NCI-H2227 treated with DMSO at 0.1 percent for 48 hours (cell line): ENCODE results near the gene KCTD1.

Experiments used
- DNase-seq: peaks from one replicate; lab custom pipeline; 2025; lab: John Stamatoyannopoulos, UW

The KCTD1 gene

DNA sequence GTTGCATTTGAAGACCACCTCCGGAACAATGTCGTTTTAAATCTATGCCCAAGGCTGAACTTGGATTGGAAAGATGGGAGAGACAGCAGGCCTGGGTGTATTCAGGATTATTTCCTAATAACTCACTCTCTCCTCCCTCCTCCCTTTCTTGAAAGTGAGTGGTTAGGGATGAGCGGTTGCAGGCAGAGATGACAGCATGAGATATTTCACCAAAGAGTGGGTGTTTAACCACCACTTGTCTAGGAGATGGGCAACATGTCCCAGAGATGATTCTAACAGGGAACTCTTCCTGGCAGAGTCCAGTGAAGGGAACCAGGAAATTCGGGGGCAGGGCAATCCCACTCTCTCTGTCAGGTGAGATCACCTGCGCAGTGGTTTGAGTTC is 123.2 kb downstream of the KCTD1 start:
- no peak for DNase-seq

DNA sequence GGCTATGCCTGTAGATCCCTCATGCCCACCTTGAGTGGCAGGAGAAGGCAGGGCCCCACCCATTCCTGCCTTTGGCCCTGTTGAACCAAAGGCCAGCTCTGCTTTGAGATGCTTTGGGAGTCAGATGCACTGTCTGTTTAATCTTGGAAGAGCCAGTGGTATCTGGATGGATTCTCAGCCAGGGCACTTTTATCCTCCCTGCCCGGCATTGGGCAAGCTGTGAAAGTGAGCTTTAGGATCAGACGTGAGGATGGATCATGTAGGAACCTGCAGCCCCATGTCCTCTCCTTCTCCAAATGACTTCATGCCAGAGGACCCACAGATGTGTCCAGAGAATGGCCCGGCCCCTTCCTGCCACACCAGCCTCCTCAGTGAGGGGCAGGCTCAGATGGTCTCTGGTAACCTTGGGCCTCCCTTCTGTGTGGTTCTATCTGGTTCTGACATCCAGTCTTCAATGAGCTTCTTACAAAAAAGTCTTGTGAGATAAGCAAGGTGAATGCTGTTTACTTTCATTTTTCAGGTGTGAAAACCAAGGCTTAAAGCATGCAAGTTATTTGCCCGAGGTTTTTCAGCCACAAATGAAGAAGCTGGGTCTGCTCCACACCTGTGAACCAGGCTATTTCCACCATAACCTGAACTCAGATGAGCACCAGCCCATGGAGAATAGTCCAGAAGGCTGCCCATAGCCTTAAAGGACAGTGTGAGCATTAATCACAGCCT is 123.8 kb downstream of the KCTD1 start:
- DNase-seq, result no peak

DNA sequence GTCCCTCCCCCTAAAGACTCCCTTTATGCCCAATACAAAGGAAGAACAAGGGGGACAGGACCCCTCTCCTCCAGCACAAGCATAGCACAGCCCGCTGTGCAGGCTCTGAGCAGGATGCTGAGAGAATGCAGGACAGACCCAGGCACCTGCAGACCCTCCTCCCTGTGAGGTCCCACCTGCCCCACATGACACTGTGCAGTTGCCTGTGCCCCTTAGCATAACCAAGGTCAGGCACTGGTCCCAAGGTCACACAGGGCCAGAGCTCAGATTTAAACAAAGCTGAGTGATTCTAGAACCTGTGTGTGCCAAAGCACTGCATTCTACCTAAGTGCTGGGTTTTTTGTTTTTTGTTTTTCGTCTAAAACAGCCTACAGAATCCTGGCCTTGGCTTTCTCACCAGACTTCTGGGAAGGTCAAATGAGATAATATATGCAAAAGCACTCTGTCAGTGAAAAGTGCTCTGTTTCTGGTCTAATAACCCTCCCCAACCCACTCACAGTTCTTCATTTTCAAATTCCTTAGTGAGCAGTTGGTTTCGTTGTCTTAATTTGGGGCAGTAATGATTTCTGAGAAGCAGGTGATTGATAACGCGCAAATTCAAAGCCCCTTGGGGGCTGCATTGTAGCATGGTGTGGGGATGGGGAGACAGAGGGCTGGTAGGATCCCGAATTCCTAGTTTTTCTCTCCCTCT is 125.7 kb downstream of the KCTD1 start:
- DNase-seq, result no peak

DNA sequence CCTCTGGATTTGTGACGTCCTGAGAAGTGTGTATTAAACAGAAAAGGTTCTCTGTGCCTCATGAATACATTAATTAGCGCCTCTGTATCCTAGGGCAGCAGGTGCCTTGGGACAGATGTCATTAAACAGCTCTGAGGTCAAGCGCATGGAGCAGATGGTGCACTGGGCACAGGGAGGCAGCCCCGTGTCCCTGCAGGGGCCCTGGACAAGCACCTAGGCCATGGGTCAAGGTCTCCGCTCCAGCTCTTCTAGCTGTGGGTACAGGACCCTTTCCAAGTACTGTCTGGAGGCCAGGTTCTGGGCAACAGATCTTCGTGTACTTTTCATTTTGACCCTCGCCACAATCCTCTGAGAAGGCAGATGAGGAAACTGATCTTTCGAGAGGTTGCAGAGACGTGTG is 126.4 kb downstream of the KCTD1 start:
- no peak for DNase-seq

DNA sequence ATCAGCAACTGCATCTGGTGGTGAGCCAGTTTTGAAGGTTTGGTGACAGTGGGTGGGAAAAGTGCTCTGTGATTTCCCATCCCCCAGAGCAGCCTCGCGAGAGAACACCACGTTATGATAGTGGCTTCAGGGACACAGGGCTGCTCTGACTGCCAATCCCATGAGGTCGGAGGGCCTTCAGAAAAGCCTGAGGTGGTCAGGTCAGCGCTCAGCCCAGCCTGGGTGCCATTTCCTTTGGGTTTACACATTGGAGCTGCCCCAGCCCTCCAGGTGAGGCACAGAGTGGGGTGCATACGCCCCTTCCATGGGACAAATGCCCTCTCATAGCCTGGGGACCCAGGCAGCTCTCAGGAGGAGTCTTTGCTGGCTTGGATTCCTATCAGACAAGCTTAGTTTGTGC is 126.8 kb downstream of the KCTD1 start:
- no peak for DNase-seq

DNA sequence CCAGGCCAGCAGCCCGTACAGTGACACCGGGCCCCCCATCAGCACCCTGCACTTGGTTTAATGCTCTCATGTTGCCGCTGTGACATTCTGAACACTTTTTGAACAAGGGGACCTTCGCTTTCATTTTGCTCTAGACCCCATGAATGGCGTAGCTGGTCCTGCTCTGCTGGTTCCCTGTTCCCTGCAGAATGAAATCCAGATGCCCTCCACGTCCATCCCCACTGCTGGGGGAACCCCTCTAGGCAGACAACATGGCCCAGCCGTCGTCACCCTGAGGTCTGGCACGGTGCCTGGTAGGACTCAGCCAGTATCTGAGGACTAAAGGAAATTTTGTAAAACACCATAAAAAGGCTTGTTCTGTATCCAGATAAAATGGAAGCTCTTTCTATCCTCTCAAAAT is 128.6 kb downstream of the KCTD1 start:
- DNase-seq, result no peak

DNA sequence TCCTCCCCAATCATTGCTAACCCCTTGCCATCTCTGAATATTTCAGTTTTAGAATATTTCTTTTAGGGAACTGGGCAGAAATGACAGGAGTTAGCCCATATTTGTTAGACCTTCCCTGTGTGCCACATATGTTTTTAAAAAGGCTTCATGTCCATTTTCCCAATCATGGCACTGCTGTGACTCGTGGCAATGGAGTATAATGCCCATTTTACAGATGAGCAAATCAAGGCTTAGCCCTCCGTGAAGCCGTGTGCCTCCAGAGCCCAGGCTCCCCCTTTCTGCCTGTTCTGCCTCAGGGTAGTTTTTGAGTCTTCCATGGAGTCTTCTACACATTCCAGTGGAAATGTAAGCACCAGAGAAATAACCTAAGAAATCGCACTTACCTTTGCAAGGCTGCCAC is 130.1 kb downstream of the KCTD1 start:
- DNase-seq, result no peak

DNA sequence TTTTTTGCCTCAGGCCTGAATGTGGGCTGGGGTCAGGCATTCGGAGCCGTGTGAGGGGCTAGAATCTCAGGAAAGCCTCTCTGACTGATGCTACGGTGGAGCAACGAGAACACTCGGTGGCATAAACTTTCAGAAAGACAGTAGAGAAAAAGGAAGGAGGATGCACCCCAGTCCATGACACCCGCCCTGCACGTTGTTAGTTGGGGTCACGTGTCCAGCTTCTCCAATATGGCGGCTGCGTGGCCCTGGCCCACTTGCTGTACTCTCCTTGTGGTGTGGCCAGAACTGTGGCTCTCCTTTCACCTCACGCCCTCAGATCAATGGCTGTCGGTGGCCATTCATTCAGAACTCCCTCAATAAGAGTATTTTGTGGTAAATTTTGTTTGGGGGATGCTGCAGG is 131.2 kb downstream of the KCTD1 start:
- DNase-seq, result no peak

DNA sequence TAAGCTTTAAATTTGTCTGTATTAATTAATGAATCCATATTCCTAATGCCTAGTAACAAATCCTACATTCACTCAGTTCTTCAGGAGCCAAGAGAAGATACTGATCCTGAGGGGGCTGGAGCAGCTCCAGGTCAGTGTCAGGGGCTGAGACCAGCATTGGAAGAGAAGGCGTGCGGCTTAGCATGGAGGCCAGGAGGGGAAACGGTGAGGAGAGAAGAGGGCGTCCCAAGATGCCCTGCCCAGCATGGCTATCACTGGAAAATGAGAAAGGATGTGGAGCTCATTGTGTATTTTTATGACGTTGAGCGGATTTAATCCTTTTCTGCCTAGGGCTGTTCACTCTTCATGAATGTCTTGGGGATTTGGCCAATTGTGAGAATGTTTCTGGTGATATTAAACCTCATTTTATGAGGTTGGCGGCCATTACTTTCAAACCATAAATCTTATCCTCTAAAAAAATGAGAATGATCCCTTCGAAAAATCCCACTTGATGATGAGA is 131.7 kb downstream of the KCTD1 start:
- DNase-seq, result no peak

DNA sequence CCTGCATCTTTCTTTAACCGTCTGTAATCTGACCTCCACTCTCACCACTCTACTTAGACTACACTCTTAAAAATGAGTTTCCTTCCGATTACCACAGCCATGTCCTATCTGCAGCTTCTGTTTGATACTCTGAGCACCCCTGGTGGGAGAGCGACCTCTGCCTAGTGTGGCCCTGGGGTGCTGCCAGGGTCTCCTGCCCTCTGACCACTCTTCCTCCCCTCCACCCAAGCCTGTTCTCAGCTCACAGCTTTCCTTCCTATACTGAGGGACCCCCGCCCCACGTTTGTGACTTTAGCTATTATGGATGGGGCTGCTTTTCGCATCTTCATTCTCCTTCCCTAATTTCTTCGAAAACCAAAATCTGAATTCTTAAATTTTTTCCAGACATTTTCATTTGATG is 132.7 kb downstream of the KCTD1 start:
- no peak for DNase-seq

DNA sequence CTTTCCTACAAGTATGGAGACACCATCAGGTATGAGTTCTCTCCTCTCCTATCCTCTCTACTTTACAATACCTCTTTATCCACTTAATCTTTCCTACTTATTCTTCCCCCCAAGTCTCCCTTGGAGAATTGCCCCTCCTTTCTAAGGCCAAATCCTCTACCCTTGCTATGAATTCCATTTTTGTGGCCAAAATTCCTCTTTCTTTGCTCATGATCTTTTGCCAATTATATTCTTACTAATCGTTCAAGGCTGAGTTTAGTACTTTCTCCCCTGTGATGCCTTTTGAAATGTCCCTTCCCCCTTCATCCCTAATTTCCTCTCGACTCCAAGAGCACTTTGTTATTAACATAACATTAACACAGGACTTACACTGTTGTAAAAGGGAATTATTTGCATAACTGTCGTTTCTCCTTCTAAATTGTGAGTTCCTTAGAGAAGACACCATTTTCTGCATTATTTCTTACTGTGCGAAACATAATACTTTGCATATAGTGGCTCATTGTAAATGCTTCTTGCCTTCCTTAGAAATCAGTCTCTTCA is 133.4 kb downstream of the KCTD1 start:
- no peak for DNase-seq

DNA sequence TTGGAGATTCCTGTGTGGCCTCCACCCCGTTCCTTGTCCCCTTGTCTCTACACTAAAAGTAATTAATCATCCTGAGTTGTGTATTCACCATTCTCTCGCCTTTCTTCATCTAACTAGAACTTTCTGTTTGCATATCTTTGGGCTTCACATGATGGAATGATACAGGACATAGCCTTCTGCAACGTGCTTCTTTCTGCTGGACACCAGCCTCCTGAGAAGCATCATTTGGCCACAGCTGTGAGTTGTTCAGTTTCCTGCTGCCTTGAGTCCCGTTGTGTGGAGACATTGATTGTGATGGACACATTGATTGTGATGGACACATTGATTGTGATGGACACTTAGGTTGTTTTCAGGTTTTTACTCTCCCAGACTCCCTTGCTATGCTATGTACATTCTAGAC is 139.3 kb downstream of the KCTD1 start:
- DNase-seq, result no peak

DNA sequence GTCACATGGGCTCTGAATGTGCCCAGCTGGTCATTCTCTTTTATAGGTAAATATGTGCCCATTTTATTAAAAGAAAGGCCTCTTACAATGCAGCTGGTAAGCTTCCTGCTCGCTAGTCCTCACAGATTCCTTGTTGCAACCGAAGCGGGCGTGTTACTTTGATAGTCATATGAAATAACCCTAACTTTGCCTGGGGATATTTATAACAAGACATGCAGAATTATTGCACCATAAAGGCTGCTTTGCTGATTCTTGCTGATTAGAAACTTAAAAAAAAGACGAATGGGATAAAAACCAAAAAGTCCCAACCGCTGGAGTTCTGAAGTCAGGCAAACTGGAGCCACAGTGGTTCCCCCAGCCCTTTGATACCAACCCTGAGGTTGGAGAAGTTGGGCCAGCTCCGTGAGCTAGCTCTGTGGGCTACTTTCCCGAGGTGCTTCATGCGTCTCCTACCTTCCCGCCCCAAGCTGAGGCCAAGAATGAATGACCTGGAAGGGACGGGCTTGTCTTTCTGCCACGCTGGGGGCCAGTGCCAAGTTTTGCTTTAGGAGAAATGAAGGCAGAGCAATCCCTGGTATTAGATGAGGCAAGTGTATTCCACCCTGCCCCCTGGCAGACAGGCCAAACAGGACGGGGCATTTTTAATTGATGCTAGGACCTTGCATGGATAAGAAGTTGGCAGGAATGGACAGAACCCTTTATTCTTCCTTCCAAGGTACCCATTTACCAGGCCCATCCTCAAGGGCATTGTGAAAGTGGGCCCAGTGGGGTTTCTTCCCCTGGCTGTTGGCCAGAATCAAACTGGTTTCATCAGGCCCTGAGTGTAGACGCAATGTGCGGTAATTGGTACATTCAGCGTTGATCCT is 140.4 kb downstream of the KCTD1 start:
- DNase-seq, result no peak

DNA sequence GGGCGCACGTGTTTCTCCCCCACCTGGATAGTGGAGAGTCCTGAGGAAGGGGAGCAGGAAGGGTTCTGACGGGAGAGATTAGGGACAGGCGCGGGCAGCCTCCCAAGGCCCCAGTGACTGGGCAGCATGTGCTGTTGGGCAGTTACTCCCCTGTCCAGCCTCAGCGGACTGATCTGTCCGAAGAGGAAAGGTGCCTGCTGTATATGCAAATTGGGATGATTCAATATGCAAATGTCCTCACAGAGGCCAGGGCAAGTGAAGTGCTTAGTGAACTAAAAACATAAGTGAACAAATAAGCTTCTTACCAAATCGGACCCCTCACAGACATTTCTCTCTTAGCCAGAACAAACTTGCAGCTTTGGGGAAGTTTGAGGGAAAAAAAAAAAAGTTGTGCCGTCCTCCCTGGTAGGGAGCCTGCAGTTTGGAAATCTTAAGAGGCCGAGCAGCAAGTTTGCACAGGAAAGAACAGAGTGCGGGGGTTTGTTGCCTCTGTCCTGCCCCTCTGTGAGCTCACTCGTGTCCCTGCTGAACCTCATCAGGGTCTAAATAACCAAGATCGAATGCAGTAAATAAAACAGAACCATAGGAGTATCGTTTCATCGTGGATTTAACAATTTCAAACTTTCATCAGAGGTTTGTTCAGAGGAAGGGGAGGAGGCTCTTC is 141.4 kb downstream of the KCTD1 start:
- no peak for DNase-seq

DNA sequence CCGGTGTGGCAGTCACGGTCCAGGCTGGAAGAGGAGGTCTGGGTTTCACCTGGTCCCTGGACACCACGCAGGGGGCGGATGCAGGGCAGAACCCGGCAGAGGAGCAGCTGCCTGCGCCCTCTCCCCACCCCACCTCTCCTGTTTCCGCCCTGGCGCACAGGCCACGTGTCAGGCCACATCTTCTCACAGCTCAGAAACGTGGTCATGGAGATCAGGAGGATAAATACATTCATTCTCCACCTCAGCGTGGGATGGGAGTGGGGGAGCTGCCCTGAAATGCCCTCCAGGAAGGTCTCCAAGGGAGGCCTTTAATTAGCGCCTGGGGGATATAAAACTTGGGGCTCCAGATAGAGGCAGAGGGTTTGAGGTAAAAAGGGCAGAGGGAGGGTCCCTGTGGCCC is 142.0 kb downstream of the KCTD1 start:
- DNase-seq, result no peak

DNA sequence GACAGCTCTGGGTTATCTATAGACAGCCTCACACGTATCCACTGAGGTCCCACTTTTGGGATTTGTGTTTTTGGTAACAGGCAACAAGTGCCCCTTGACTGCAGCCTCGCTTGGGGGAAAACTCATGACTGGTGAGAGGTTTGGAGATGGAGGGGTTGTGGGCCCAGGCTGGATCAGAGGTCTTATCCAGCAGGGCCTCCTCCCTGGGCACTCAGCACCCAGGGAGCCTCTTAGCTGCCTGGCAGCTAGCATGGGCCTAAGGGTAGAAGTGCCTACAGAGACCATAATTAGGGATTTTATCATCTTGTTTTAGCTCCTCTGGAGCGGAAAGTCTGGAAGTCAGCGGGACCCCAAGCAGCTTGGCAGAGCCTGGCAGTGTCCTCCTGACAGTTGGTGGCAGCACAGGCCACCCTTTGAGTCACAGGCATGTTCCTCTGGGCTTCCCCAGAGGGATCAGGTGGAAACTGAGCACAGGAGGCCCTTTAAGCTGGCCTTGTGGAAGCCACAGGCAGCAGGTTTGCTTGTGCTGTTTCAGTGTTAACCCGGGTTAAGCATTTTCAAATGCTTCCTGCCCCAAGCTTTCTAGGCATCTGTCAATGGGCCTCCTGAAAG is 143.1 kb downstream of the KCTD1 start:
- DNase-seq, result no peak
